ENCODE data around the gene PRDM15. TPM values are rescaled to one million over a fixed set of nuclear protein-coding genes. Genes with fewer than 3 reads are reported as not detected.

Gene PRDM15
- polyA plus RNA-seq, 3 donors = 0.19 to 19.0 (median 0.74) TPM

DNA sequence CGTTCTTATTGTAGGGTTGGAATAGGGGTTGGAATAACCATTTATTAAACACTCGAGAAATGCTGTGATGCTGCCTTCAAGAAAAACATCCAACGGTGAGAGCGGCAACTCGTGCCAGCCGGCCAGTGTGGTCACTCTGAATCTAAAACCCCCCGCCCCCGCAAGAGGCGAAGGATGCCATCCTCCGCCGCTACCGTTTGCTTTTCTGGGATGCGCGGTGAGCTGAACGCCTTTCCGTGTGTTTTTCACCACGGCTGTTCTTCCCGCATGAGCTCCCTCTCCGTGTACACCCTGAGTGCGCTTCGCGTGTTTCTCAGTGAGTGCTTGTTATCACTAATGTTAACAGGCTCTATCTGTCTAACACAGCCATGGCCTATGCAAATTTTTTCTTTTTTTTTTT, 70.3 kb downstream of the PRDM15 start:
- Histone ChIP-seq H3K9me3 (replicated peaks in 1 of 2; ENCODE audit: control insufficient read depth in 1 of 2, insufficient read depth in 1 of 2, low read length in 2 of 2) (no peaks in the 10 kb centered on the region), H3K4me3 (replicated peaks in 1 of 3; ENCODE audit: low read depth in 2 of 3, low read length in 3 of 3) (no peak overlapping the region), H3K36me3 (replicated peaks in 1 of 2; ENCODE audit: control insufficient read depth in 1 of 2, insufficient read depth in 2 of 2, low read length in 2 of 2) (peaks cover 20 to 59% of the 10 kb centered on the region in 2 donors), H3K9ac (ENCODE audit: insufficient read depth, low read length, poor library complexity, severe bottlenecking) (no peak overlapping the region), H3K27ac (ENCODE audit: low read depth in 1 of 2, low read length in 2 of 2) (no peak overlapping the region), H3K79me2 (ENCODE audit: insufficient read depth, low read length) (no peaks in the 10 kb centered on the region), H3K4me1 (ENCODE audit: control insufficient read depth in 1 of 2, insufficient read depth in 2 of 2, low read length in 2 of 2) (no peaks in the 10 kb centered on the region), H3K4me2 (replicated peaks; ENCODE audit: extremely low read depth, low read length, poor library complexity, severe bottlenecking) (no peak overlapping the region), H2AFZ (ENCODE audit: insufficient read depth, low read depth, low read length, poor library complexity, severe bottlenecking) (no peak overlapping the region), H4K20me1 (ENCODE audit: insufficient read depth, low read length) (no peaks in the 10 kb centered on the region), H3K27me3 (ENCODE audit: control insufficient read depth in 2 of 2, insufficient read depth in 2 of 2, low read length in 2 of 2) (no peaks in the 10 kb centered on the region)
- peaks cover 0 to 3% (median 2%) of the 10 kb centered on the region in 3 donors for H3K27me3 Mint-ChIP-seq (ENCODE audit: low read depth in 3 of 3)
- no peaks in the 10 kb centered on the region for H3K4me1 Mint-ChIP-seq
- 96% methylated on average over 21 of the region's 22 CpGs for WGBS (ENCODE audit: insufficient coverage)
- no peak for DNase-seq
- H3K9me3 Mint-ChIP-seq = peaks cover 0 to 6% (median 3%) of the 10 kb centered on the region in 7 donors
- H3K36me3 Mint-ChIP-seq = peaks cover 53 to 64% of the 10 kb centered on the region in 2 donors
- no peak overlapping the region for H3K4me3 Mint-ChIP-seq
- TF ChIP-seq CTCF (IDR thresholded peaks at IDR 0.05) = no peak
- intact Hi-C loops (cut with micrococcal nuclease) = no loop called here
- no peak overlapping the region for H3K27ac Mint-ChIP-seq

DNA sequence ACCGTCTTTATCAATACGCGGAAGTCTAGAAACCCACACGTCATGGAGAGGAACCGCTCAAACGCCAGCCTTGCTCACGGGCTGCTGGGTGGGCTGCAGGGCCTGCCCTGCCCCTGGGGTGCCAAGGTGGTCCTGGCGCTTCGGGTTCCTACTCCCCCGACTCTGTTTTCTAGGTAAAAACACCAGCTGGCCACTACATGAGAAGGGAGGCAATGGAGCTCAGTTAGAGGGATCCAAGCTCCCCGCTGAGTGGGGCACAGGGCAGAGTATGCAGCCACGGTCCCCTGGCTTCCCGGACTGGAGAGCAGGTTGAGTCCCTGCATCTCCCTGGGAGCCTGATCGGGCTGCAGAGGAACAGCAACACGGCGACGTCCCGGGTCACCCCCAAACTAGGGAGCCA, 71.0 kb downstream of the PRDM15 start:
- no peak overlapping the region for H3K4me2 ChIP-seq (replicated peaks; ENCODE audit: extremely low read depth, low read length, poor library complexity, severe bottlenecking)
- Mint-ChIP-seq H3K27me3 (ENCODE audit: low read depth in 3 of 3) (peaks cover 0 to 3% (median 2%) of the 10 kb centered on the region in 3 donors), H3K4me1 (peaks cover 3% of the 10 kb centered on the region), H3K27ac (no peak overlapping the region), H3K36me3 (peaks cover 46 to 57% of the 10 kb centered on the region in 2 donors), H3K4me3 (no peak overlapping the region), H3K9me3 (peaks cover 0 to 6% (median 3%) of the 10 kb centered on the region in 7 donors)
- H3K27ac ChIP-seq (ENCODE audit: low read depth in 1 of 2, low read length in 2 of 2) = no peak overlapping the region
- H3K9me3 ChIP-seq (replicated peaks in 1 of 2; ENCODE audit: control insufficient read depth in 1 of 2, insufficient read depth in 1 of 2, low read length in 2 of 2) = no peaks in the 10 kb centered on the region
- peaks cover 0 to 4% of the 10 kb centered on the region in 2 donors for H3K4me1 ChIP-seq (ENCODE audit: control insufficient read depth in 1 of 2, insufficient read depth in 2 of 2, low read length in 2 of 2)
- DNase-seq = no peak
- no peak for TF ChIP-seq CTCF (IDR thresholded peaks at IDR 0.05)
- H4K20me1 ChIP-seq (ENCODE audit: insufficient read depth, low read length) = no peaks in the 10 kb centered on the region
- WGBS (ENCODE audit: insufficient coverage) = 97% methylated on average over 18 of the region's 18 CpGs
- peaks cover 16 to 52% of the 10 kb centered on the region in 2 donors for H3K36me3 ChIP-seq (replicated peaks in 1 of 2; ENCODE audit: control insufficient read depth in 1 of 2, insufficient read depth in 2 of 2, low read length in 2 of 2)
- H3K79me2 ChIP-seq (ENCODE audit: insufficient read depth, low read length) = no peaks in the 10 kb centered on the region
- no peaks in the 10 kb centered on the region for H3K27me3 ChIP-seq (ENCODE audit: control insufficient read depth in 2 of 2, insufficient read depth in 2 of 2, low read length in 2 of 2)
- no peak overlapping the region for H2AFZ ChIP-seq (ENCODE audit: insufficient read depth, low read depth, low read length, poor library complexity, severe bottlenecking)
- no peak overlapping the region for H3K4me3 ChIP-seq (replicated peaks in 1 of 3; ENCODE audit: low read depth in 2 of 3, low read length in 3 of 3)
- intact Hi-C loops (cut with micrococcal nuclease) = no loop called here
- no peak overlapping the region for H3K9ac ChIP-seq (ENCODE audit: insufficient read depth, low read length, poor library complexity, severe bottlenecking)
